Forelimb muscle (tissue), 1 donor: Measurements from ENCODE around the gene MDFIC. TPM values are rescaled to one million over a fixed set of nuclear protein-coding genes. Genes with fewer than 3 reads are reported as not detected.
A peak's percentile ranks its signal among the peaks of the same experiment; 100 is the strongest.
"Not testable (repeated sequence)": the region's sequence is repeated elsewhere in the genome, so short reads cannot be mapped to it uniquely, and the experiment has no call there.

Source experiments
- DNase-seq: peaks from one replicate; pipeline ENCODE4 v3.0.0-alpha.2; 2013; ENCODE audit warnings: low read depth
- polyA plus RNA-seq: library from polyadenylated mRNA; unstranded; fragments of 120-200 nt; gene quantifications from one replicate; pipeline ENCODE4 v1.2.1, GENCODE V29; 2013; ENCODE audit not compliant: insufficient read length

The MDFIC gene
- polyA plus RNA-seq = 32.2 TPM

DNA sequence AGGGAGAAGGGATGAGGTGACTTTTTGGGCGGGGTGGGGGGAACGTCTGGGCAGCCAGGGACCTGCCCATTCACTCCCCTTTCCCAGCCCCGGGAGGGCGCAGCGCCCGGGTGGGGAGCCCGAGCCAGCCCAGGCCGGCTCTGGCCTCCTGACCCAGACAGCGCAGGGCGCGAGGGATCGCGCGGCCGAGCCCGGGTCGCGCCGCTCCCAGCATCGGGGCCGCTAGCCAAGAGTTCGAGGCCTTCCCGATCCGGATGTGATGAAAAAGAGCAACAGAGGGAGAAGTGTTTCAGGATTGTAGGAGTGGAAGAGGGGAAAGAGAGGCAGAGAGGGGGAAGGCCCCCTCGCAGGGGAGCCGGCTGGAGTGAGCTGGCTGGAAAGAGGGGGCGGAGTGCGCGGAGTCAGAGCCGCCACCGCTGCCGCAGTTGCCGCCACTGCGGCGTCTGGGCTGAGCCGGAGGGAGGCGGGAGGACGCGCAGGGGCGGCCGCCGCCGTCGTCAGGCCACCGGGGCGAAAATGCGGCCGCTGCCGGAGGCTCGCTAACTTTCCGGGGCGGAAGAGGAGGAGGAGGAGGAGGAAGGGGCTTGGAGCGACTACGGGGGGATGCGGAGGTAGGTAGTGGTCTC, at the start of gene MDFIC:
MDFIC (plus strand) TSS at position 69 of the 626 bp plus-strand sequence. CDS start 940 bp downstream, outside the sequence.
- DNase-seq = no peak

DNA sequence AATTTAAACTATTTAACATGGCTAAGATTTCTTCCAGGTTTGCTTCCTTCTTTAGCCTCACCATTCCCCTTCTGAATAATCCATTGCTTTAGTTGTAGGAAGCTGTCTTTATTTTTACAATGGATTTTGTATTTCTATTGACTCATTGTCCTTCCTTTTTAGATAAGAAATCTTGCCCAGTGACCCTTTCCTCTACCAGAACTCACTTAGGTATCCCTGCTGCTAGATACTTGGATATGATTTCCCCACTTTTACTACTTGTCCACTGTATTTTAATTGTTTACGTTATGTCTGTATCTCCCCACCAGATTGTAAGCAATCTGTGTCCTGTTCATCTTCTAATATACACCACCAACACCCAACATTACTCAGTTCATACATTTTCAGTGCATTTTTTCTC, 47.7 kb upstream of the MDFIC start:
- DNase-seq = no peak

- no peak for DNase-seq
Measured at GRCh38 chr7:114875186-114875585, 46.7 kb upstream of the MDFIC start.

GRCh38 chr7:114879554-114879953, 42.3 kb upstream of the MDFIC start:
- DNase-seq = no peak

DNA sequence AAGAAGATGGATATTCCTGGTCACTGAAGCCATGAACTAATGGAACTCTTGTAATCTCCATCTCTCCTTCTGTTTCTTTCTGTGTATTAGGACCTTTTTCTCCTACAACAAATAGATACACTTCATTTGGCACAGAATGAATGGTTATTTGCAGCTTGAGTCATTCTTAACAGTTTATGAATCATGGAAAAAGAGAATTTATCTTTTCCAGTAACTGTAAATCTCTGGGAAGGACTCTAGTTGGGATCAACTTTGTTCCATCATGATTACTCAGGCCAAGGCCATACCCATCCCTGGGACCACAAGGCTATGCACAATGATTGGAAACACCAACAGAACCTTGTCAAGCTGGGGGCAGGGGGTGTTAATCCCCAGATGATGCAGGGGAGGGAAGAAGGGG, 36.1 kb upstream of the MDFIC start:
- no peak for DNase-seq

DNA sequence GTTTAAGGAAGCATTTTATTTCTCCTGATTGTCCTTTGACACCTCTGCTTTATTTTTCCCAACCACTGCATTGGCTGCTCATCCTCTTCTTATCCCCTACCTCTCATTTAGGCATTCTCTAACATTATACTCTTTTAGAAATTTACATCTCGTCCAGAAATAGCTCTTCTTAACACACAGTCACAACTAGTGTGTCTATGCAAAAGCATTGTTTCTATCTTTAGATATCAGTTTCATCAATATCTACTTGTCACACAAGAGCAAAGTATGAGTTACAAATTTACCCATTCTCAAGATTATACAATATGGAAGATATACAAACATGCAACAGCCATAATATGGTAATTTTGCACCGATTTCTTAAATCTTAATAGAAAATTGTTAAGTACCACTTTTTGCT, 35.7 kb upstream of the MDFIC start:
- no peak for DNase-seq

- not testable (repeated sequence) for DNase-seq
Measured at GRCh38 chr7:114889116-114889515, 32.8 kb upstream of the MDFIC start.

DNA sequence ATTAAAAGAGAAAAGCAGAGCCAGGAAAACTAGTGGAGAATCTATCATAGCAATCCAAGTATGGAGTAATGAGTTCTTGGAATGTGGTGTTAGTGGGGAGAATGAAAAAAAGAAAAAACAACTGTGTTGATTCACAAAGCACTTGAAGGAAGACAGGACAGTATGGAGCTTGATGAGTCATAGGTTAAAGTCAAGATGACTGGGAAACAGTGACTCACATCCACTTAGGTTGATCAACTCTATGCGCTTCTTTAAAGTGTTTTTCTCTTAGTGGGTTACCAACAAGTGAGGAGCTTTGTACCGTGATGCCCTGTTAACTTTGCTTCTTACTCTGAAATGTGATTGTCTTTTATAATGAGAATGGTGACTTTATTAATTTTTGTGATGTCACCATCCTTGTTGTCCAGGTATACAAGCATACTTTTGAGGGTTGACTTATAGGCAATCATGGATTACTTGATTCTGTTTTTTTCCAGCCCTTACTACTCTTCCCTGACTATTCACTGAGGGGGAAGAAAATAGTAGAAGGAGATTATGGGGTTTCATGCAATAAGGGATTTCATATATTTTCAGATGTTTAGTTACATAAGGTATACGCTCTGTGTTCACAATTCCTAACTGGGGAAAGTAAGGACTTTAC, 32.1 kb upstream of the MDFIC start:
- no peak for DNase-seq

GRCh38 chr7:114890561-114890960, 31.3 kb upstream of the MDFIC start:
- no peak for DNase-seq

DNA sequence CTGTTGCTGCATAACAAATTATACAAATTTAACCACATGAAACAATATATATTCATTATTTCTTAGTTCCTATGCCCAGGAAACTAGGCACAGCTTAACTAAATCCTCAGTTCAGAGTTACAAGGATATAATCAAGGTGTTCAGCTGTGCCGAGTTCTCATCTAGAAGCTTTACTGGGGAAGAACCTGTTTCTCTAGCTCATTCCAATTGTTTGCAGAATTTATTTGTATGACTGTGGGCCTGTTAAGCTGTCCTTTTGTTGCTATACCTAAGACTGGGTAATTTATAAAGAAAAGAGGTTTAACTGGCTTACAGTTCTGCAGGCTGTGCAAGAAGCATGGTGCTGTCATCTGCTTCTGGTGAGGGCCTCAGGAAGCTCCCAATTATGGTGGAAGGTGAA, 21.8 kb upstream of the MDFIC start:
- no peak for DNase-seq

DNA sequence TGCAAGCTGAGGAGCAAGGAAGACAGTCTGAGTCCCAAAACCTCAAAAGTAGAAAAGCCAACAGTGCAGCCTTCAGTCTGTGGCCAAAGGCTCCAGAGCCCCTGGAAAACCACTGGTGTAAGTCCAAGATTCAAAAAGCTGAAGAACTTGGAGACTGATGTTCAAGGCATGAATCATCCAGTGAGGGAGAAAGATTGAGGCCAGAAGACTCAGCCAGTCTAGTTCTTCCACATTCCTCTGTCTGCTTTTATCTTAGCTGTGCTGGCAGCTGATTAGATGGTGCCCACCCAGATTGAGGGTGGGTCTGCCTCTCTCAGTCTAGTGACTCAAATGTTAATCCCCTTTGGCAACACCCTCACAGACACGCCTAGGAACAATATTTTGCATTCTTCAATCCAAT, 20.1 kb upstream of the MDFIC start:
- DNase-seq = no peak

GRCh38 chr7:114903131-114903530, 18.8 kb upstream of the MDFIC start:
- DNase-seq = no peak

GRCh38 chr7:114910787-114911186, 11.1 kb upstream of the MDFIC start:
- DNase-seq = no peak

- DNase-seq = no peak
Measured at GRCh38 chr7:114911411-114911810, 10.5 kb upstream of the MDFIC start.

DNA sequence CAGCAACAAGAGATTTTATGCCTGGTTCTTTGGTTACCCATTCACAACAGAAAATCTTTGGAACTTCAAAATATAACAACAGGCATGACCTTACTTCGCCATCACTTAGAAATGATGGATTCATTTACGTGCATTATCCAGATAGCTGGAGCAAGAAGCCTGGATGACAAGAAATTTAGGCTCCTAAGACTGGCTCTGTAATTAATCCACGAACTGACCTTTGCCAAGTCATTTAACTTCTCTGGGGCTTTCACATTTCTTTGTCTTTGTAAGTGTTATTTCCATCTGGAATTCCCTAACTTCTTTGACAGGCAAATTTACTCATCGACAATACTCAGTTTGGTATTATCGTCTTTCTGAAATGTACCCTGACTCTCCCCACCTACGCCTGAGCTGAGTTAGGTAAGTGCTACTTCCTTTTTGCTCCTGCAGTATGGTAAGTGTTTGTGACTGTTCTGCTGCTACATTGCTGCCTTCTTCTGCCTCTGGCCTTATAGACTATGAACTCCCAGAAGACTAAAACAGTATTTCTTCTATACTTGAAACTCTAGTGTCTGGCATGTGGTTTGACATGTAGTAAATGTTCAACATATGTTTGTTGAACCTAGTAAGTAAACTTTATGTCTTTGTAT, 5.5 kb upstream of the MDFIC start:
- DNase-seq = no peak

GRCh38 chr7:114917211-114917839, 4.6 kb upstream of the MDFIC start:
- DNase-seq = no peak

- DNase-seq = no peak
Measured at GRCh38 chr7:114919587-114919986, 2.3 kb upstream of the MDFIC start.

DNA sequence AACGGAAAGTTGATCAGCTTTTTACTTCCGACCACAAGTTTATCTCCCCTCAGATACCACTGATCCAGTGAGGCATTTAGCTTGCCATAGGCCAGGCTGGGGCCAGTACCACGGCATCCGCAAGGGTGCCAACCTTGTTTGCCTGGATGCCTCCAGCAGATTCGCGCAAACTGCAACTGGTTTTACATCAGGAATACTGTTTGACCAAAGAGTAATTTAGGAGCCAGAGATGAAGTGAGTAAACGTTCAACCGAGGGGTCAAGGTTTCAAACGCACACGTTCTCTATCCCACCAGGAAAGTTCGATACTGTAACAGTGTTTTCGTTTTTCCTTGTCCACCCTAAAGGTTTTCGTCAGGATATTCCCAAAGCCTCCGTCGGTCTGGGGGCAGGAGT, 266 bp upstream of the MDFIC start:
- no peak for DNase-seq

DNA sequence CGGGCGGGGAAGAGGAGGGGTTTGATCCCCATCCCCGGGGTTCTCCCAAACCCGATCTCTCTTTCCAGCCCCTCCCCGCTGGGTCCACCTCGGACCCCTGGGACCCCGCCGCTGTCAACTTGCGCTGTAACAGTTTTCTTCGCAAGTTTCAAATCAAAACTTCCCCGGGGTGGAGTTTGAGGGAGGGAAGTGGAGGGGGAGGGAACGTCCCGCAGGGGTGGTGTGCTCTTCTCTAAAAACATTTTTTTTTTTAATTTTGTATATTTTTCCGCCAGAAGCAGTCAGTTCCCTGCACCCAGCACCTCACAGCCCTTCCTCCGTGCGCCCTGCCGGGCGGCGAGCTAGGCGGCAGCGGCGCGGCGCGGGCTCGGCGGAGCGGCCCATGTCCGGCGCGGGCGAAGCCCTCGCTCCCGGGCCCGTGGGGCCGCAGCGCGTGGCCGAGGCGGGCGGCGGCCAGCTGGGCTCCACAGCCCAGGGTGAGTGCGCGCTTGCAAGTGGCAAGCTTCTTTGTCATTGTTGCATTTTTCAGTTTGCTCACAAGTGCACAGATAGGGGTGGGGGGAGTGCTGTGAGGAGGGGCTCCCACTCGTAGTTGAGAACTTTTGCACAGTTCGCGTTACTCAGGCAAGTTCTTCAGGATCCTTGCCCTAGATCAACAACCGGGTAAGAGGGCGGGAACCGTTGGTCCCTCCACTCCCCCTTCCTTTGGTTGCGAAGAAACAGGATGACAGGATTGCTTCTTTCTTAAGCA, 933 bp downstream of the MDFIC start:
- DNase-seq = peak; percentile 45

GRCh38 chr7:114923403-114923713, 1.5 kb downstream of the MDFIC start:
- no peak for DNase-seq

- no peak for DNase-seq
Measured at GRCh38 chr7:114924038-114924712, 2.3 kb downstream of the MDFIC start.

- no peak for DNase-seq
Measured at GRCh38 chr7:114925434-114925833, 3.5 kb downstream of the MDFIC start.
